NOMO-1 (cell line): Measurements from ENCODE around the gene PACS2.
"Not testable (repeated sequence)": the region's sequence is repeated elsewhere in the genome, so short reads cannot be mapped to it uniquely, and the experiment has no call there.

Experiments
- DNase-seq, 2 experiments: peaks; one replicate each; lab custom pipeline; 2025; ENCODE audit not compliant: unreplicated experiment in 2 of 2; lab: John Stamatoyannopoulos, UW

PACS2 gene

DNA sequence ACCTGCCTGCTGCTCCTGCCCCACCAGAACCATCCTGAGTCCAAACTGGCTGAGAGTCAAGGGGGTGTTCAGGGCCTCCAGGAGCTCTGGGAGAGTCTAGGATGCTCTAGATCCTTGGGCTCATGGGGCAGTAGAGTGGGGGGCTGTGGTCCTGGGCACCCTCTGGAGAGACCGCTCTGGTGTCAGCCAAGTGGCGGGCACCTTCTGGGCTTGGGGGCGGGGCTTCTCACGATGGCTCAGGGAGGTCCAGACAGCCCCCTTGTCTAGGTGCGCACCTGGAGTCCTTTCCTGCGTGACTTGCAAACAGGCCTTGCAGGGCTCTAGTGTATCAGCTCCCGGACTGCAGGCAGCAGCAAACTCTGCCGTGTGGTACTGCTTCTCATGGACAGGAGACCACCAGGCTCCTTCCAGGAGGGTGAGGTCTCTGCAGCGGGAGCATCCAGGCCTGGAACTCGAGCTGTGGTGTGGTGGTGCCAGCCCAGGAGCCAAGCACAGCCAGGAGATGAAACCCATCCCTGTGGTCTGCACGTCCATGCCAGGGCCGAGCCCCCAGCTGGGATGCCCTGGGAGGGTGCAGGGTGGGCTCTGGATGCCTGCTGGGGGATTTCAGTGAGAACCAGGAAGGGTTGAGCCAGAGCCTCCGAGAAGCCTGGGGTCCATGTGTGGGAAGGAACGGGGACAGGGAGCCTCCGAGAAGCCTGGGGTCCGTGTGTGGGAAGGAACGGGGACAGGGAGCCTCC lies 15.0 kb downstream of the PACS2 start:
- no peak for DNase-seq

DNA sequence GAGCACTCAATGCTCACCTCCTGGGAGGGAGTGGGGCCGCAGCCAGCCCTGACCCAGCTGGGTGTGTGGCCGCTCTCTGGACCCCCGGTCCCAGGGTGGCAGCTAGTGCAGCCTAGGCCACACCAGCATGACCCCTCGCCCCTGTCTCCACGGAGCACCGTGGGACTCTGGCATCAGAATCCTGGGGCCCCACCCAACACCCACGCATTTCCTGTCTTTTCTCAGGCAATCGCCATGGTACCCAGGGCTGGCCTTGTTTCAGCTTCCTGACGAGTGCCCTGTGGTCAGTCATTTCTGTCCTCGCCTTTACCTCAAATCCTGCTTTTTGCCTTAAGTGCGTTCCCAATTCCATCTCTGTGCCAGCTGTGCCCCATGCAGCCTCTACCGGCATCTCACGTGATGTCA lies 15.9 kb downstream of the PACS2 start:
- DNase-seq: no peak

DNA sequence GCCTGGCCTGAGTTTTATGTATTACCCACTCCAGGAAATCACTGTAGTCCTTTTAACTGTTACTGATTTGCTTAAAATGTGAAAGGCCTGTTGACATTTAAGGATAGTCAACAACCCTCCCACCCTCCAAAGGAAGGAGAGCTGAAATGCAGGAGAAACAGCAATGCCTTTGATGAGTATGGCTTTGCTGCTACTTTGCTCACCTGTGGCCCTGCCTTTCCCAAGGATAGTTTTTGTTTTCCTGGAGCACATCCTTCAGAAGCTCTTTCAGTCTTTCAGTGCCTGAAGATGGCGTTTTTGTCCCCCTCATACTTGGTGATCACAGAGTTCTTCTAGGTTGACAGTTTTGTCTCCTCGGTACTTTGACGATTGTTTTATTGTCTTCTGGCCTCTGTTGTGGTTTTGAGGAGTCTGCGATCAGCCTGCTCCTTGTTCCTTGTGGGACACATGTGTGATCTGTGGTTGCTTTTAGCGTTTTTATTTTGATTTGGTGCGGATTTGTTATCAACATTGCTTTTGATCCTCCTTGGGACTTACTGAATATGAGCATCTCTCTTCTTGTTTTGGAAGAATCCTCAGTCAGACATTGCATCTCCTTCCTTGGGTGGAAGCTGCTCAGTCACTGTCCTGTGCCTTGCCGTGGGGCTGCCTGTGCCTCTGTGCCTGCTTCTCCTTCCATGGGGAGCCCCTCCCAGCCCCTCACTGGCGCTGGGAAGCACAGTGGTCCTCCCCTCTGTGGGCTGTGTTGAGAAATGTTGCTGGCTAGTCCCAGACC lies 17.2 kb downstream of the PACS2 start:
- DNase-seq: no peak

DNA sequence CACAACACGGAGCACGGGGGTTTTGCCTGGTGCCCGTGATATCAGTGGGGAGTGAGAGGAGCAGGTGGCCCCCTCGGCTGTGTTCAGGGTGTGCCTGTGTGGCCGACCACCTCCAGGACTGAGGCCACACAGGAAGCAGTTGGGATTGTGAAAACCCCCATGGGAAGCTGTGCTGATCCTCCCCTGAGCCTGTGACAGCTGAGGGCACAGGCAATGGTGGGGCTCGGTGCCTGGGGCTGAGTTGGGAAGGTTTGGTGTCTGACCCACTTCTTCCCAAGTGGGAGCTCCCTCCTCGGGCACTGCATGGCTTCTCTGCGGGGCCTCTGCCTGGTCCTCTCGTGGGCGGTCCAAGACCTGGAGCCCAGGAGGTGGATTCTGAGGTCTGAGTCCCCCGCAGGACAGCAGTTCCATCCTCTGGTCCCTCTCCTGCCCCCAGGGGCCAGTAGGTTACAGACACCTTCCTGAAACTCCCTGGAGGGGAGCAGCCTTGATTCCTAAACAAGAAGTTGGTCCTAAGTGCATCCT lies 17.9 kb downstream of the PACS2 start:
- DNase-seq: no peak

DNA sequence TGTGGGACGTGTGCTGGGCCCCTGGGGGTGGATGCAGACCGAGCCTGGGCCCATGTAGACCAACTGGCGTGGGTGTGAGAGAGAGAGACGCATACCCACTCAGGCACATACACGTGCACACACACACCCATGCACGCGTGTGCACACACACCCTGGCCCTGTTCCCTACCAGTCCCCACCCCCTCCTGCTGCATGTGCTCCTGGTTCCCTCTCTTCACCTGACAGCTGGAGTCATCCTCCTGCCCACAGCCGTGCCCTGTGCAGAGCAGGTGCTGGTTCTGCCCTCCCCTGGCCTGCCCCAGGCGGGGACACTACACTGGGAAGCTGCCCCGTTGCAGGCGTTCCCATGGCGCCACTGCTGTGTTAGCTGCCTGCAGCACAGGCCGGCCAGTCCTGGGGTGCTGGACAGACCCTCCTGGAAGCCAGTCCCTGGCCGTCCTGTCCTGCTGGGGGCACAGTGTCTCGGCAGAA lies 18.5 kb downstream of the PACS2 start:
- no peak for DNase-seq

DNA sequence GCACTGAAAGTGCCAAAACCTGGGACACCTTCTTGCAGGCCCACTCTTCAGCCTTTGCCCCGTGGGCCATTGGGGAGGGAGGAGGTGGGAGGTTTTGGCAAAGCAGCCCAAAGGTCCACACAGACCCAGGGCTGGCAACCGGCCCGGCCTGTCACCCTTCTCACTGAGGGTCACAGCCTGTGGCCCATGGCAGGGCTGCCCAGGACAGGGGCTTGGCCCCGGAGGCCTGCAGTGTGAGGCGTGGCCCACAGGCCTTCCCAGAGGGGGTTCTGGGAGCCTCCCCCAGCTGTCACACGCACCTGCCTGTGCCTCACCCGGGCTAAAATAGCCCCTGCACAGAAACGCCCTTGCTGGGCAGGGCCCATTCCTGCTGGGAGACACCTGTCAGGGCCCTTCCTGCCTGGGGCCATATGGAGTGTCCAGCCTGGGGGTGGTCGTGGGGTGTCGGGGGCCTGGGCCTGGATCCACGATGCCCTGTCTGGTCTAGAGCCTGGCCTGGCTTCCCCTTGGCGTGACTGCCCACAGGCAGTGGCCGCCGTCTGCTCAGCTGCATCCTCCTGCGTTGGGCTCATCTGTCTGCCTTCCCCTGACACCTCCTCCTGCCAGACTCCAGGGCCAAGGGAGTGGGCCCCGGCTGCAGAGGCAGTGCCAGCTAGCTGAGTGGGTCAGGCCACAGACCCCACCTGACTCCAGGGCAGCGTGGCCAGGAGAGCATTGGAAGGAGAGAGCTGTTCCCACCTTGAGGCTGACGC lies 19.2 kb downstream of the PACS2 start:
- no peak for DNase-seq

DNA sequence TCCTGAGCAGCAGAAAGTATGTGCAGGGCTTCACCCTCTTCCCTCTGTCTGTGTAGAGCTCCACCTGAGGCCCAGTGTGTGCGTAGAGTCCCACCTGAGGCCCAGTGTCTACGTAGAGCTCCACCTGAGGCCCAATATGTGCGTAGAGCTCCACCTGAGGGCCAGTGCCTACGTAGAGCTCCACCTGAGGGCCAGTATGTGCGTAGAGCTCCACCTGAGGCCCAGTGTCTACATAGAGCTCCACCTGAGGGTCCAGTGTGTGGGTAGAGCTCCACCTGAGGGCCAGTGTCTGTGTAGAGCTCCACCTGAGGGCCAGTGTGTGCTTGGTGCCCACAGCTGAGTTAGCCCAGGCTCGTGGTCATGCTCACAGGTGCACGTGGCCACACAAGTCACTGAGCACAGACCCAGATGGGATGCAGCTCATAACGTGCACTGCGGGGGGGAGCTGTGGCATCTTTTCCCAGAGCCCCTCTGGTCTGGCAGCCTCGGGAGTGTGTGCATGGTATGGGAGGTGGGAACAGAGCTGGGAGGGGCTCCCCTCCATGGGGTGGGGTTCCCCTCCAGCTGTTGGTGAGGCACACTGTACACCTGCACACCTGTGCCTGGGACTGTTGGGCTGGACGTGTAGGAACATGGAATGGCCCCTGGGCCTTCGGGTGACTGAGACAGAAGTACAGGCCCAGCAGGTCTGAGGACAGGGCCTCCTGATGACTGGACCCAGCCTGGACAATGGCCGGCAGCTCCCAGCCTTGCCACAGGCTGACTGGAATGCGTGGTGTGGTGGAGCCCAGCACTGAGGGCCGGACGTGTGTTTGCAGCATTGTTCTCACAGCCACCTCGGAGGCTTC lies 20.1 kb downstream of the PACS2 start:
- no peak for DNase-seq

DNA sequence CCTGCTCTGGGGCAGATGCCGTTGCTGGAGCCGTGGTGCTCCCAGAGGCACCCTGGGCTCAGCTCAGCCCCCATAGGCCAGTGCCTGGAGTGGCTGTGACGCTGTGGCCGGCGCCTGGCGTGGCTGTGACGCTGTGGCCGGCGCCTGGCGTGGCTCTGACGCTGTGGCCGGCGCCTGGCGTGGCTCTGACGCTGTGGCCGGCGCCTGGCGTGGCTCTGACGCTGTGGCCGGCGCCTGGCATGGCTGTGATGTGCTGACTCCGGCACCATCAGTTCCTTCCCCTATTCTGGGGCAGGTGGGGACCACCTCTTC lies 20.6 kb downstream of the PACS2 start:
- DNase-seq: not testable (repeated sequence)

DNA sequence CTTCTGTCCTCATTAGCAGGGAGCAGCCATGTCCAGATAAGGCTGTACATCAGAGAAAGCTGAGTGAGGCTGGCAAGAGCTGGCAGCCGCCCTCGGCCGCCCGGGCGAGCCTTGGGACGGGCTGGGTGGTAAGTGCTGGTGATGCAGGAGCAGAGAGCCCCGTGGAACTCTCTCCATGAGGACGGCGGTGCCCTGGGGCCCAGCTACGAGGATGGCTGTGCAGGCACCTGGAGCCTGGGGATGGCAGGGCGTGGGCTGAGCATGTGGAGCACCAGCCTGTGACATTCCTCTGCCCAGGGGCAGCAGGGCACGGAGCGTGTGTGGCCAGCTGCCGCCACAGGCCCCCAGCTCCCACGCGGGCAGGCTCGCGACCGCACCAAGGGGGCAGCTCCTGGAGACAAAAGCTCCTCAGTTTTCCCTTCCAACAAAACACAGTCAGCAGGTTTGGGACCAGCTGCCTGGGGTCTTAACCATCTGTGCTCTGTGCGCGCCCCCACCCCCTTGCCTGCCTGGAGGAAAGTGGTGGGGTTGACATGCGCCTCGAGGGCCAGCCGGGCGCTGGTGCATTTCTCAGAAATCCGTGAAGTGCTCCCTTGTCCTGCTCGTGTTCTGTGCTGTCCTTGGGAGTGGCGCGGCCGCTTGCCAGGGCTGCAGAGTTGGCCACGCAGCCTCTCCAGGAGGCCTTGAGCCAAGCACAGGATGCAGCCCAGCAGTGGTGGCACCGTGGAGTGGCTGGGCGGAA lies 21.4 kb downstream of the PACS2 start:
- DNase-seq: no peak

DNA sequence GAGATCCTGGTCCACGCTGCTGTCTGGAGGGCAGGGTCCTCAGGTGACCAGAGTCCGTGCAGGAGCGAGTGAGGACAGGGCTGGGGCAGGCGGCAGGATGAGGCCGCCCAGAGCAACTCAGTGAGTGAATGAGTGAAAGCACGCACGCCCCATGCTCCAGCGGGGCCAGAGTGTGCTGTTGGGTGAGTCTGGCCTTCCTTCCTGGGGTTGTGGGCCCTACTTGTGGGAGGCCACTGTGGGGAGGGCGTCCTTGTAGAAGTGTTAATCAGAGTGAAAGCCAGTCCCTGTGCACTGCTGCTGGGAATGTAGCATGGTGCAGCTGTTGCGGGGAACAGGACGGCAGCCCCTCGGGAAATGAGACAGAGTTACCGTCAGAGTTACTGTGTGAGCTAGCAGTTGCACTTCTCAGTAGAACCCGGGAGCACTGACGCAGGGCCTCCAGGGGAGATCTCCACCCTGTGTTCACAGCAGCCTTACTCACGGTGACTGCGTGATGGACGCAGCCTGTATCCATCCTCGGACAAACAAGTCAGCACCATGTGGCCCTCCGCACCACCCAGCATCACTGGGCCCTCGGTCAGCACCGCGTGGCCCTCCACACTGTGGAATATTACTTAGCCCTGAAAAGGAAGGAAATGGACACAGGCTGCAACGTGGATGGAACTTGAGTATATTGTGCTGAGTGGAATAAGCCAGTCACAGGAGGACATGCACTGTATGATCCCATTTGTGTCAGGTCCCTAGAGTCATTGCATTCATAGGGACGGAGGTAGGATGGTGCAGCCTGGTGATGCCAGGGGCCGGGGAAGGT lies 22.1 kb downstream of the PACS2 start:
- no peak for DNase-seq

DNA sequence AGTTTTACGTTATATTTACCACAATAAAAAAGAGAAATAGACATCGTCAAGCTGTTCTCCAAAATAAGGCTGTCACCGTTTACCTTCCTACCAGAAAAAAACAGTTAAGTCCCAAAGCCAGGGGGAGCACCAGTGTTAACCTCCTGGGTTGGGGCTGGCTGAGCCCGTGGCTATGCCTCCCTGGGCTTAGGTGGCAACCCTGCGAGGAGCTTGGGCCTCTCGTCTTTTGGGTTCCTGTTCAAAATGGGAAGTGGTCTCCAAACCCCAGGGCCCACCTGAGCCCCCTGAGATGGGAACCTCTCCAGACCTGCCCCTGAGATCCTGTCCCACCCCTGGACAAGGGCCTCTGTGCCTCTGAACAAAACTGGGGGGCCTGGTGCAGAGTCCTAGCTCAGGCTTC lies 22.9 kb downstream of the PACS2 start:
- no peak for DNase-seq

DNA sequence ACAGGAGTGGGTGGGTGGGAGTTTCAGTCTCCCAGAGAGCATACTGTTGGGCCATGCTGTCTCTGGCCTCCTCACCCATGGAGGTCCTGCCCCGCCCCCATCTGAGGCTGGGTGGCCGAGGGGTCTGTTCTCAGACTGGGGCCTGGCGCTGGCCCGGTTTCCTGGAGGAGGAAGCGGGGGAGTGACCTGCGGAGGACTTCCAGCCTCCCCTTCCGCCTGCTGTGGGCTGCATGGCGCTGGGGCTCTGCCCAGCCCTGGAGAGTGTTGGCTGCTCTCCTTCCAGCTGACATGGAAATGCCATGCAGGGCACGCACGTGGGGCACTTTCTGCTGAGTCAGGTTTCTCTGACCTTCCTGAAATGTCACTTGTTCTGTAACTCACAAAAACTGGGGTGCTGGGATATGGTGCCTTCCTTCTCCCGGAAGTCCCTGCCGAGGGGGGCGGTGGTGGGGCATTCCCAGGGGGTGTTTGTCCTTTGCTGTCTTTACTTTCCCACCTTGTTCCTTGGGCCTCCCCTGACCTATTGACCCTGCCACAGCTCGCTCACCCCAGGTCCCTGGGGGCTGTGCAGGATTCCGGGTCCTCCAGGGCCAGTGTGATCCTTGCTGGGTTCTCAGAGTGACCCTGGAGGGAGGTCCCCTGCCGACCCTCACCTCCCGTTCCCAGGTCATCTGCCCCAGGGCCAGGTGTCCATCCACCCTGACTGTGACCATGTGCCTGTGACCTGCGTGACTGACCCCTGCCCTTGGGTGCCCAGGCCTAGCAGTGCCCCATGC lies 23.6 kb downstream of the PACS2 start:
- no peak for DNase-seq

DNA sequence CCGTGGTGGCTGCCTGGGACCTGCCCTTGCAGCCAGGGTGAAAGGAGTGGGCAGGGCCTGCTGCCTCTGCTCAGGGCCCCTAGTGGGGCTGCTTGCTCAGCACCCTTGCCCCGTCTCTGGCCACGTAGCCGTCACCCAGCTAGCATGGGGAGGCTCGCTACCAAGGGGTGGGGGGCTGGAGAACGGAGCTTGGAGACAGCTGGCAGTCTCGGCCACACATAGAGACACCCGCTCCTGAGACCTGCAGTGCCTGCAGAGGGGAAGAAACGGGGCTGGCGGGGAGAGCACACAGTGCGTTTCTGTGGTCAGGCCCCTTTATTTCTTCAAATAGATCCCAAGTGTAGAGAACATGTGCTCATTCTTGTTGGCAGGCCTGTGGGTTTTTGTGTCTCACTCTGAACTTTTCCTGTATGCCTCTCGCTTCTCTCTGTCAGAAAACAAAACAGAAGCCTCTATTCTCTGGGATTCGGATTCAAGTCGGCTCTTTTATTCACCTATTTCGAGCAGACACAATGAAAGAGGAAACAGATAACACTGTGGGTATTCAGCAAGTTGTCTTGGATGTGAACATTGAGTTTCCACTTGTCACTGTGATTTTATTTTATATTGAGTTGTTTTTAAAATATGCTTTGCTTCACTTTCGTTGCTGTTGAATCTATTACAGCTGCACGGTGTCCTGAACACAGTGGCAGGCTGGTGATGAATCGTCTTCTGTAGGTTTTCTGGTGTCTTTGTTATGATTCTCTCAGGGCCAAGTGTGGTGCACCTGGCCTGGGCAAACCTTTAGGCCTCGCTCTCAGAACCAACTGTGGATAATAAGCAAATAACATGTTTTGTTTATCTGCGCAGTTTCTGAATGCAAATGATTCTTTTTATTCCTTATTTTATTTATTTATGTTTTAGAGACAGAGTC lies 26.5 kb downstream of the PACS2 start:
- DNase-seq: no peak

DNA sequence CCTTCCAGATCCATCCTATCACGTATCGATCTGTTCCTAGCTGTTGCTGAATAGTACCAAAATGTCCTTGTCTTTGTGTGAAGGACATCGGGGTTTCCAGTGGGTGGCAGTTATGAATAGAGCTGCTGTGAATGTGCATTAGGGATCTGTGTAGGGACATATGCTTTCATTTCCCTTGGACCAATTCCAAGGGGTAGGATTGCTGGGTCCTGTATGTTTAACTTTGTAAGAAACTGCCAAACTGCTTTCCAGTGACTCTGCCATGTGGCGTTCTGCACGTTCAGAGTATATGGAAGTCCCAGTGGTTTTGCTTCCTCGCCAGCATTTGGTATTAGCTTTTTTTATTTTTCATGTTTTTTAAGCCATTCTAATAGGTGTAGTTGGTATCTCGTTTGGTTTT lies 28.6 kb downstream of the PACS2 start:
- DNase-seq: no peak

DNA sequence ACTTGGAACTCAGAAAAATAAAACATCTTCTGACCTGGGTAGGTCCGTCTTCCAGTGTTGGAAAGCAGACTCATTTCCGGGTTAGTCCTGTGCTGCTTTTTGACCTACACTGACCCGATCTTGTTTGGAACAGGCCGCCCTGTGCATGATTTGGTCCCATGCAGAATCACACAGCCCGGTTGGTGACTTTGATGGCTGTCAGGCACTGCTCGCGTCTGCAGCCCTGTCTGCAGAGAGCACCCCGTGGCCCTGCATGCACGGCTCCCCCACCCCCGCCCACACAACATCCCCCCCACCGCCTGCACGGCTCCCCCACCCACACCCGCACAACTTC lies 31.6 kb downstream of the PACS2 start:
- DNase-seq: no peak

DNA sequence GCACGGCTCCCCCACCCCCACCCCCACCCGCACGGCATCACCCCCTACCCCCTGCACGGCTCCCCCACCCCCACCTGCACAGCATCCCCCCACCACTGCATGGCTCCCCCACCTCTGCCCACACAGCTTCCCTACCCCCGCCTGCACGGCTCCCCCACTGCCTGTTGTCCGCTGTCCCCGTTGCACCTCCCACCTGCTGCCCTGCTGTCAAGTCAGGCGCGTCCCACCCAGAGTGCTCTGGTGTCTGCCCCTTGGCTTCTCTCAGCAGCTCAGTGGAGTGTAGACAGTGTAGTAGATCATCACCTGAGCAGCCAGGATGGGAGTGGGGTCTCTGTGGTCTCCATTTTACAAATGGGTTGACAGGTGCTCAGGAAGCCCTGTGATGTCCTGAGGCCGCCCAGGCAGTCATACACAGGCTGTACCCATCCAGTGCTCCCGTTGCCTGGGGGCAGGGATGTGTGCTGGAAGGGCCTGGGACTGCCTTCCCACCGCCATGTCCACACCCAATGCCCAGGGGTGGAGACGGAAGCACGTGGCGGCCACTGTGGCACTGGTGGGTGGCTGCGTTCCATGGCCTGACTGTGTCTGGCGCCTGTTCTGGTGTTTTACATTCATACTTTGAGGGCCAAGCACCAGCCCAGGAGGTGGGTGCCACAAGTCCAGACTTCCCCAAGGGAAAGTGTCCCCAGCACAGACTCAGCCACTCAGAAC lies 32.5 kb downstream of the PACS2 start:
- DNase-seq: no peak

DNA sequence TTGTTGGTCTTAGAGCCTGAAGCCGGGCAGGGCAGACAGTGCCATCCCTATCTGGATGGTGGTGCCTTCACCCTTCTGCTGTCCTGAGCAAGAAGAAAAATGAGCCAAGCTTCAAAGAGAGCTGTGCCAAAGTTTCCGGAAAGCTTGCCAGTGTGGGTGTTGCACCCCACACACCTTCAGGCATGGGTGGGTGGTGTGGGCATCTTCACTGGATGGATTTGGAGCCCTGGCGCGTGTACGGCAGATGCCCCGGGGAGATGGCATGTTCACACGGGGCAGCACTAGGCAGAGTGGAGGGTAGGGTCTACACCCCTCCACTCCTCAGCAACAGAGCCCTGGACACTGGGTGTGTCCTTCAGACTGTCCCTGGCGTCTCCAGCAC lies 33.0 kb downstream of the PACS2 start:
- no peak for DNase-seq
